CD4-positive, alpha-beta T cell treated with Interleukin-1 beta for 1 hour (primary cell): ENCODE results near the gene R3HDM2.

Experiments used
- DNase-seq, 2 donors: peaks; one replicate each; pipeline ENCODE4 v3.0.0-alpha.2; 2020 to 2022

R3HDM2 gene

DNA sequence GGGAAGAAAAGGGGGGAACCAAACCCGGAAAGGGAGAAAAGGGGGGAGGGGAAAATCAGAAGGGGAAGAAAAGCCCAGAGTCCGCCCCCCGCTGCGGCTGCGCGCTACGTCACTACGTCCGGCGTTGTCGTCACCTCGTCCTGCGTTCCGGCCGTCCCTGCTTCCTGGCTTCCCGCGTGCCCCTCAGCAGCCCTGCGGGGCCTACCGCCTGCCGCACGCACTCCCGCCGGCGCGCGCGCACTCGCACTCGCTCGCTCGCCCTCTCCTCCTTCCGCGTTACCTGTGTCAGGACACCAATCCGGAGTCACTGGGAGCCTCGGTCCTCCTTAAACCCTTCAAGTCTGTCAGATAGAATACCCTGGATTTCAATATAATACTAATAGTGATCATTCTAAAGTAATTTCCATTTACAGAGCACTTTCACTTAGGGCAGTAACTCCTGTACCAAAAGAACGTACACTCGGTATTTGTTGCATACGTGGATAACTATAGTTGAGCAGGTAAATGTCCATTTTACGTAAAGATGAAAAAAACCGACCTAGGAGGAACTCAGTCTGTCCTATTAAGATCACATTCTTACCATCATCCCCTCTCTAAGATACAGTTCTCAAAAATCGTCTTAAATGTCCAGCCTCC, at the start of gene R3HDM2:
R3HDM2 (minus strand) TSS at position 113 of the 636 bp plus-strand sequence. CDS start 120,615 bp downstream, outside the sequence.
- DNase-seq: peak; percentile 95 to 96

DNA sequence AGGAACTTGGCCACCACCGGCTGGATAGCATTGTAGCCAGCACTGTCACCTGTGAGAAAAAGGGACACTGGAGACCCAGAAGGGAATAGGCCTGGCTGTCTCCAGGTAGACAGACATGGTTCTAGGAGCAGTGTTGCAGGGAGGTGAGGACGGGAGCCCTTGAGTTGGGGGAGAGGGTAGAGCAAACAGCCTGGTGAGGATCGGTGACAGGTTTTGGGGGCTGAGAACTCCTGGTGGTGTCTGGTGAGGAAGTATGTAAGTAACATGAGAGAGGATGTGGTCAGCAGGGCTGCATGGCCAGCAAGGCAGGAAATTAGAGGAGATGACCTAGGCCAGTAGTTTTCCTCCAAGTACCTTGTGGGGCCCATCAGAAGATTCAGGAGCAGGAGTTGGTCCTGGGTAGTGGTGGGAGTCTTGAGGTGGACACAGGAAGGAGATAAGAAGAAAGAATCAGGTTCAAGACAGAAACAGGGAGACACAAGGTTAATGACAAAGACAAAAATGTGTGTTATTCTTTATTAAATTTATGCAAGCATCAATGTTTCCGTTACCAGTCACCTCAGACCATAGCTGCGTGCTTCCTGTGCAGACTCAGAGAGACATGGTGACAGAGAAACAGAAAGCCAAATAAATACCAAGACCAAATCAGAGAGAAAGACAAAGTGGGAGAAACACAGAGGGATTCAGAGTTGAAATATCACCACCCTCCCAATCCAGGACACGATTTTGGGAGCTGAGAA, 48.7 kb upstream of the R3HDM2 start, which contains the start of gene ARHGAP9:
ARHGAP9 (minus strand) TSS at position 491 of the 740 bp plus-strand sequence; CDS start at position 31, 460 bp downstream.
- peak; percentile 82 to 85 for DNase-seq

DNA sequence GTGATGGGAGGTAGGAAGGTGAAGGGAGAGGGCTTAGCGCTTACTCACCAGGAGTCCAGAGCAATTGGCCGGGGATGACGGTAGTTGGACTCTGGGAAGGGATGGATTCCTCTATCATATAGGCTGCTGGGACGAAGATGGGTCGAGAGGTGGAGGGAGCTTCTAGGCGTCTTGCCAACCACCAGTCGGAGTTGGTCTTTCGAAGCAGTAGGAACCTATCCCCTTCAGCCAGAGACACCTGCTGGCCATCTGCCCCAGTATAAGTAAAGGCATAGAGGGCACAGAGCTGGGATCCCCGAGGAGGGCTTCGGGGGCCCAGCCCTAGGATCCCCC, 48.2 kb upstream of the R3HDM2 start:
- DNase-seq: no peak

DNA sequence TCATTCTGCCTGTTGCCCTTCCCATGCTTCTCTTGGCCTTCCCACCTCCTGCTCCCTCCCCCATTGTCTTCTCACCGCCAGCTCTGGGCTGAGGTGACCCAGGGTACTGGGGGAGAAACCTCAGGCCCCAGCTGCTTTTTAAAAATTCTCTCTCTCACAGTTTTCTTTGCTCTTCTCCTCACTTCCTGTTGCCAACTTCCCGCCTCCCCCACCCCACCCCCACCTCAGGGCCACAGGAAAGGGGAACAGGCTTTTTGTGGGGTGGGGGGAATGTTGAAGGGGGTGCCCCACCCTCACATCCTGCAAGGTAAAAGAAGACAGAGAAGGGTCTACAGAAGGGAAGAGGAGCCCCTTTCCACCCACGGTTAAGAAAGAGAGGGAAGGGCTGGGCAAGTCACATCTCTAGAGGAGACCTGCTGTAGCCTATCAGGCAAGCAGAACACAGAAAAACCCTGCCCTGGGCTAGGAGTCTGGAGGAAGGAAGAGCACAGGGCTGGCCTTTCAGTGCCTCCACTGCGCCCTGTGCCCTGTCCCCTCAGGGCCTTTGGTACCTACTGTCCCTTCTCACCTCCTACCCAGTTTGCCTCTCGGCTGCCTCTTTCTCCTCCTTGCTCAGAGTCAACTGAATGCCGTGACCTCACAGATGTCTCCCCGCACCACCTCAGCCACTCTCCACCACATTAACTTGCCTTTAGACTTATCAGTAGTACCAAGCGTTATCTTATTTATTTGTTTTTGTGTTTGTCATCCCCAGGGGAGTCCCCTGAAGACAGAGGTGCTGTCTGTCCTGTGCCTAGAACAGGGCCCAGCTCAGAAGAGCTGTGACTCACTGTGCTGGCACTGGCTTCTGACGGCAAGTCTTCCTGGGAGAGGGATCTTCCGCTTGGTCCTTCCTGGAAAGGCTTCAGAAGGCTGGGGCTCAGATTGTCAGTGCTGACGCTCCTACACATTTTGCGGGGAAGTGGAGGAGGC, 47.2 kb upstream of the R3HDM2 start:
- DNase-seq: peak; percentile 68 to 74

DNA sequence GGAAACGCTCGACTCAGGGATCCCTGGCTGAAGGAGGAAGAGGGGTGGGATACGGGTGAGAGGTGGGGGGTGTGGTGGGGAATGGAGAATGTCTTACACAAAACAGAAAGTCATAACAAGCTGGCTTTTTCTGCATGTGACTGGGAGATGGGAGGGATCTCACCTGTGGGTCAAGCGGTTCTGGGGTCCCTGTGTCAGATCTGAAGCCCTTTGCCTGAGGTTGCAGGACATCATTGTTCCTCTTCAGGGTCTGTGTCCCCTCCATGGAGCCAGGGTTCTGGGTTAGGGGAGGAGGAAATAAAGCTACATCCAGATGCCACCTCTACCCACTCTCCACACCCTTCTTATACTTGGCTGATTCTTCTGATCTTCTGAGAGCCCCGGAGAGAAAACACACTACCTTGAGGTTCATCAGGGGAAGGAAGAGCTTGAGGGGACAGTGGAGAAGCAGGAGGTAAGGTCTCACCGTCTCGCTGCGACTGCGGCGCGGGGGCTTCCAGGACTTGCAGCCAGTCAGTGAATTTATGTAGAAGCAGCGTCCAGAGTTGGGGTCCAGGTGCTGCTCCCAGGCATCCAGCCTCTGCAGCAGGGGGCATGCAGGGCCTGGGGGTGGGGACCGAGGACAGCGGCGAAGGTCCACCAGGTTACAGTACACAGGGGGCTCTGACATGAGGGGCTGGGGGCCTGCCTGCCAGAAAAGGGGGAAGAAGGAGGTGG, 46.3 kb upstream of the R3HDM2 start:
- DNase-seq: no peak

DNA sequence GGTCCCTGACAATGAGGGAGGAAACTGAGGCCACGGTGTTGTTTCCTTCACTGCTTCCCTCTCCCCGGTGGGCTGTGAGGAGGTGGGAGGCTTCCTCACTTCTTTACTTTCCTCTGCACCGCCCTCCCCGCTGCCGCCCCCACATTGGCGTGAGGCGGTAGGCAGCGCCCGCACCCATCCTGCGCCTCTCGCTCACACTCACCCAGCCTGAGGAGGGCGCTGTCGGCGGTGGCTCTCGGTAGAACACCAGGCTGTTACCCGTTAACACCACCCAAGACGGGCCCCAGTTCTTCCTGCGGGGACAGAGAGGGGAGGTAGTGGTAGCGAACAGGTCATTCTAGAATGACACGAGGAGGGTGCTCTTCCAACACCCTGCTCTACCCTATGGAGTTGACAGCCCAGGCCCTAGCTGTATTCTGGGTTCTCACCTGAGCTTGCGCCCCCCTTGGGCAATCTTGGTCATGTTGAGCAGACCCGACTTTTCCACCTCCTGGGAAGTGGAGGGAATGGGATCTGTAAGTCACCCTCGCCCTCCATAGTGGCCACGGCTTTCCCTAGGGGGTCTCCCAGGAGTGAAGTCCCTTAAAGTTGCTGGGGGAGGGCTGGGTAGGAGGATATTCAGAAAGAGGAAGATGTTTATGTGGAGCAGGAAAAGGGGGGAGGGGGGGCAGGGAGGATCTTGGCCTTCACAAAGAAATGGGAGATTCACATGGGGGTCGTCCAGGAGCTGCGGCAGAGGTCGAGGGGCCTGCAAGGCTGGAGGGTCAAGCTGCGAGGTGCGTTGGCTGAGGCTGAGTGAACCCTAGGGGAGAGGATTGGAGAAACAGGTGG, 45.5 kb upstream of the R3HDM2 start:
- DNase-seq: peak; percentile 75 to 82

DNA sequence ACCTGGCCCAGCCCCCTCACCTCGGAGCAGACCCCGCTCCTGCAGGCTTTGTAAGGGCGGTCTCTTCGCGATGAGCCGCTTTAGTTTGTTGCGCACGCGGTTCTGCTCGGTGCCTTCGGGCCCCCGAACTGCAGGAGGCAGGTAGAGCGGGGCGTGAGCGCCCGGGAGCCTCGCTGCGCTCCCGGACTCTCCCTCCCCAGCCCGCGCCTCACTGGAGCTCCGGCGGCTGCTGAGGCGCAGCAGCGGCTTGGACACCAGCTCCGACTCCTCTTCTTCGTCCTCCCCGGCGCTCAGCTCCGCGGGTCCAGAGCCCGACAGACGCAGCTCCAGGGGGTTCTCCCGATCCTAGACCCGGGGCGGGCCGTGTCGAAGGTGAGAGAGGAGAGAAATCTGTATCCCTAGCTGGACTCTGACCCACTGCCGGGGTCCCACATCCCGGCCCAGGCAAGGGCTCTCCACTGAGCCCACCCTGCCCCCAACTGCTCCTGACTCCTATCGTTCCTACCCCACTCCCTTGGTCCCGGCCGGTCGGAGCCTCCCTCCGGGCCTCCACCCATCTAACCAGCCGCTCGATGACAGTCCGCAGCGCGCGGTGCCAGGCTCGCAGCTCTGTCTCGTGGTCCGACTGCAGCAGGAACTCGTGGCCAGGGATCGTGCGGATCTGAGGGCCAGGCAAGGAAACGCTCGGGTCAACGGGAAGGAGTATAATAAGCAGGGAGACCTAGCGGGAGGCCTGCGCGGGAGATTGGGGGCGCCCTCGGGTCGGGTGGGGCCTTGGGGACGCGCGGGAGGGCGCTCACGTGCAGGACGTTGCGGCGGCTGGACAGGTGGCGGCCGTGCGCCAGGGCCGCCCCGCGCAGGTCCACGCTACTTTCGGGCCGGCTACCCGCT, 44.7 kb upstream of the R3HDM2 start:
- no peak for DNase-seq

DNA sequence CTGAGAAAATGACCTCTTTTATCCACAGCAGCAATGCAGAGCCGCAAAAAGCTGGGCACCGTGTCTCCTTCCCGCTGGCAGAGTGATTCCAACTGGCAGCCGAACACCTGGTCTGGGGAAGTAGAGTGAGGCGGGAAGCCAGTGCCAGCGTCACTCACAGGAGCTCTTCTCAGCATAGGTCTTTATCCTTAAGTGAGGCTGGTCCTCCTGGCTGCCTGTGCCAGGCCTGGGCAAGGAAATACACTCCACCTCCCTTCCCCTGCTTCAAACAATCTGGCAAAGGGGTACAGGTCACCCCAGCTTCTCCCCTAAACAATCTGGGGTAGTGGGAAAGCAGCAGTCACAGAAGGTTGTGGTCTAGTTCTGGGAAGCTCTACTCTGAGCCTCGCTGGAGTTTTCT, 44.0 kb upstream of the R3HDM2 start:
- no peak for DNase-seq

DNA sequence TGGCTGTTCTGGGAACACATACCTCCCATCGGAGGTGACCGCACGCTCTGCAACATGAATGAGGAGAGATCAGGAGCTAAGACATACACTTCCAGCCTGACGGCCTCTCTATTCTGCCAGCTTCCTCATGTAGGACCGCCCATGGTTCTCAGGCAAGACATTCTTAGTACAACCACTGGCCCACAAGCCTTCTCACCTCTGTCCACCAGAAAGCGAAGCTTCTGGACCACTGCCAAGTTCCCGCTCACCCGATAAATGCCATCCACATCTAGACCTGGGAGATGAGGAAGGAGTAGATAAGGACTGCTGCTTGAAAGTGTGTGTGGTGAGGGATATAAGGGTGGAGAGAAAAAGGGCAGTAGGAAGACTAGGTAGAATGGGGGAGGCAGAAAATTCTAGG, 43.6 kb upstream of the R3HDM2 start:
- no peak for DNase-seq

DNA sequence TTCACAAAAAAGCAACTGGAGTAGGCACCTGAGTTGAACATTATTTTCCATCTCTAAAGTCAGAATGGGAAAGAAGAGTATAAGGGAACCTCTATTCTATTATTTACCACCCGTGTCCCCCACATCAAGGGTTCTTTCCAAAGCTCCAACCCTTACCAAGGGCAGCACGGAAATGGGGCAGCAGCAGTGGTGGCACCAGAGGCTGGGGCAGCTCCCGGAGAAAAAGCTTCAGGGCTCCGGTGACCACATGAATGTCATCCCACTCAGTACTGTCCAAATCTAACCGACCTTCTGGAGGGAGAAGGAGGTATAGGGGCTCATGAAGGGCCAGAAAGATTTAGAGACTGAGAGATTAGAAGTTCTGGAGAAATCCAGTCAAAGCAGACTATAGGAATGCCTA, 43.0 kb upstream of the R3HDM2 start:
- no peak for DNase-seq

DNA sequence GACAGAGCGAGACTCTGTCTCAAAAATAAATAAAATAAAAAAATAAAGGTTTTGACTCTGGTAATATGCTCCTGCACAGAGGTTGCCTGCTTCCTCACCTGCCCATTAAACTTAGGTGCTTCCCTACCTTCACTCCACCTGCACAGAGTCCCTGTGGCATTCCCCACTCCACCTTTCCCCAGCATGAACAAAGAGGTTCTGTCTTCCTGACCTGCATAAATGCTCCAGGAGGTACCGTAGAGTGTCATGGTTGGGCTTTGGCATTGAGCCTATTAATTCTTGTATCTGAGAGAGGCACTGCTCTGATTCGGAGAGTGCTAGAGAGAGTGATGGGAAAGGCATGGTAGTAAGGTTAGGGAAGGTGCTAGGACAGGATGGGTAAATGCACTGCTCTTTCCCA, 42.5 kb upstream of the R3HDM2 start:
- DNase-seq: no peak

DNA sequence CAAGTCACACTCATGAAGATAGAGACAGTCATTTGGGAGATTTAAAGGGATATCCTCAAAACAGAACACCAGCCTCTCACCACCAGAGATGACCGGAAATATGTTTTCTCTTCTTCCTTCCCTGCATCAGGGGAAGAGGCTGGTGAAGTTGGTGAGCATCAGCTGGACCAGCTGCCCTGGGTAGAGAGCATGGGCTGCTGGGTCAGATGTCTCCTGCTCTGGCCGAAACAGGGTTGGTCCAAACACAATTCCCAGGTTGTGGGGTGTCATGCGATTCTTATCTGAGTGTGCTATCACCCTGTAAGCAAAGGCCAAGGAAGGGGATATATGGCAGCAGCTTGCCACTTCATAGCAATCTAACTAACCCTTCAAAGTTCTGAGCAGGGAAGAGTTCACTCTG, 41.5 kb upstream of the R3HDM2 start:
- DNase-seq: no peak

DNA sequence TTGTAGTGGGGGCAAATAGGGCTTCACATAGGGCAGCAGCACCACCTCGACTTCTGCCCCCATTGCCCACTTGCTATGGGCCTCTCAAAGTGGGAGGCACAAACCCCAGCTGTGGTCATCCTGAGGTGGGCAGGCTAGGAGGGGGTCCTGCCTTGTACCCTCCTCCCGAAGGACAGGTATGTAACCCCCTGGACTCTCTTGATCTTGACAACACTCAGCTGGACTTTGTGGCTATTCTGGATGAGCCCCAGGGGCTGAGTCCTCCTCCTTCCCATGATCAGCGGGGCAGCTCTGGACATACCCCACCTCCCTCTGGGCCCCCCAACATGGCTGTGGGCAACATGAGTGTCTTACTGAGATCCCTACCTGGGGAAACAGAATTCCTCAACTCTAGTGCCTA, 40.8 kb upstream of the R3HDM2 start:
- DNase-seq: no peak

DNA sequence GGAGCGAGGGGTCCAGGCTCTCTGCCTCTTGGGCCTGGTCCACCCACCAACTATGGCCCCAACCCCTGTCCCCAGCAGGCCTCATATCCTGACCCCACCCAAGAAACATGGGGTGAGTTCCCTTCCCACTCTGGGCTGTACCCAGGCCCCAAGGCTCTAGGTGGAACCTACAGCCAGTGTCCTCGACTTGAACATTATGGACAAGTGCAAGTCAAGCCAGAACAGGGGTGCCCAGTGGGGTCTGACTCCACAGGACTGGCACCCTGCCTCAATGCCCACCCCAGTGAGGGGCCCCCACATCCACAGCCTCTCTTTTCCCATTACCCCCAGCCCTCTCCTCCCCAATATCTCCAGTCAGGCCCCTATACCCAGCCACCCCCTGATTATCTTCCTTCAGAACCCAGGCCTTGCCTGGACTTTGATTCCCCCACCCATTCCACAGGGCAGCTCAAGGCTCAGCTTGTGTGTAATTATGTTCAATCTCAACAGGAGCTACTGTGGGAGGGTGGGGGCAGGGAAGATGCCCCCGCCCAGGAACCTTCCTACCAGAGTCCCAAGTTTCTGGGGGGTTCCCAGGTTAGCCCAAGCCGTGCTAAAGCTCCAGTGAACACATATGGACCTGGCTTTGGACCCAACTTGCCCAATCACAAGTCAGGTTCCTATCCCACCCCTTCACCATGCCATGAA, 40.3 kb upstream of the R3HDM2 start:
- DNase-seq: no peak

DNA sequence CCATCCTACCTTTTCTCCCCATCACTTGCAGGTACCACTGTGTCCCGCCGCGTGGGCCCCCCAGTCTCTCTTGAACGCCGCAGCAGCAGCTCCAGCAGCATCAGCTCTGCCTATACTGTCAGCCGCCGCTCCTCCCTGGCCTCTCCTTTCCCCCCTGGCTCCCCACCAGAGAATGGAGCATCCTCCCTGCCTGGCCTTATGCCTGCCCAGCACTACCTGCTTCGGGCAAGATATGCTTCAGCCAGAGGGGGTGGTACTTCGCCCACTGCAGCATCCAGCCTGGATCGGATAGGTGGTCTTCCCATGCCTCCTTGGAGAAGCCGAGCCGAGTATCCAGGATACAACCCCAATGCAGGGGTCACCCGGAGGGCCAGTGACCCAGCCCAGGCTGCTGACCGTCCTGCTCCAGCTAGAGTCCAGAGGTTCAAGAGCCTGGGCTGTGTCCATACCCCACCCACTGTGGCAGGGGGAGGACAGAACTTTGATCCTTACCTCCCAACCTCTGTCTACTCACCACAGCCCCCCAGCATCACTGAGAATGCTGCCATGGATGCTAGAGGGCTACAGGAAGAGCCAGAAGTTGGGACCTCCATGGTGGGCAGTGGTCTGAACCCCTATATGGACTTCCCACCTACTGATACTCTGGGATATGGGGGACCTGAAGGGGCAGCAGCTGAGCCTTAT, 39.6 kb upstream of the R3HDM2 start:
- no peak for DNase-seq

DNA sequence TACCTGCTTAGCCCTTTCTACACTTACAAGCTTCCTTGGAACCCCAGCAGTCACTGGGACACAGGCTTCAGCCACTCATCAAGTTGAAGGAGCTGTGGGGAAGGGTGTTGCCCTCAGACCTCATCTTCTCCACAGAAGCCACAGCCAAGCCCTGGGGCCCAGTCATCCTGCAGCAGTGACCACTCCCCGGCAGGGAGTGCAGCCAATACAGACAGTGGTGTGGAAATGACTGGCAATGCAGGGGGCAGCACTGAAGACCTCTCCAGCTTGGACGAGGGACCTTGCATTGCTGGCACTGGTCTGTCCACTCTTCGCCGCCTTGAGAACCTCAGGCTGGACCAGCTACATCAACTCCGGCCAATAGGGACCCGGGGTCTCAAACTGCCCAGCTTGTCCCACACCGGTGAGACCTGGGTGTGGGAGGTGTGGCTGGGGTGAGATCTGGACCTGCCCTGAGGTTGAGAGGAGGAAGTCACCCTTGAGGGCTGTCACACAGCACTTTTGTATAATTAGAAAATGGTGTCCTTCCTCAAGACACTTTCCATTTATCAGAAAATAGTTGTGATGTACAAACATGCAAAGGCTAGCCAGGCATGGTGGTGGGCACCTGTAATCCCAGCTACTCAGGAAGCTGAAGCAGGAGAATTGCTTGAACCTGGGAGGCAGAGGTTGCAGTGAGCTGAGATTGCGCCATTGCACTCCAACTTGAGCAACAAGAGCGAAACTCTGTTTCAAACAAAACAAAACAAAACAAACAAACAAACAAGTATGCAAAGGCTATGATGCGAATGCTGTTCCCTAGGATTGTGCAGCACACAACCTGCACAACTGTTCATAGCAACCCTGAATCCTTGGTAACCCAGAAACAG, 38.7 kb upstream of the R3HDM2 start:
- DNase-seq: no peak

DNA sequence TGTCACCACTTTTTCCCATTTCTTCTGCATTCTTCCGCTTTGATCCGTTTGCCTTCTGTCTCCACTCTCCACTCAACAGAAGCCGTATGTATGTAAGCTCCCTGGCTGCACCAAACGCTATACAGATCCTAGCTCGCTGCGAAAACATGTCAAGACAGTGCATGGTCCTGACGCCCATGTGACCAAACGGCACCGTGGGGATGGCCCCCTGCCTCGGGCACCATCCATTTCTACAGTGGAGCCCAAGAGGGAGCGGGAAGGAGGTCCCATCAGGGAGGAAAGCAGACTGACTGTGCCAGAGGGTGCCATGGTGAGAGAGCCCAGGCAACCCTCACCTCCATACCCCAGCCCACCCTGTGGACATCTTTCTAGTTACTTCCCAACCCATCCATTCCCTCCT, 37.1 kb upstream of the R3HDM2 start:
- DNase-seq: no peak

DNA sequence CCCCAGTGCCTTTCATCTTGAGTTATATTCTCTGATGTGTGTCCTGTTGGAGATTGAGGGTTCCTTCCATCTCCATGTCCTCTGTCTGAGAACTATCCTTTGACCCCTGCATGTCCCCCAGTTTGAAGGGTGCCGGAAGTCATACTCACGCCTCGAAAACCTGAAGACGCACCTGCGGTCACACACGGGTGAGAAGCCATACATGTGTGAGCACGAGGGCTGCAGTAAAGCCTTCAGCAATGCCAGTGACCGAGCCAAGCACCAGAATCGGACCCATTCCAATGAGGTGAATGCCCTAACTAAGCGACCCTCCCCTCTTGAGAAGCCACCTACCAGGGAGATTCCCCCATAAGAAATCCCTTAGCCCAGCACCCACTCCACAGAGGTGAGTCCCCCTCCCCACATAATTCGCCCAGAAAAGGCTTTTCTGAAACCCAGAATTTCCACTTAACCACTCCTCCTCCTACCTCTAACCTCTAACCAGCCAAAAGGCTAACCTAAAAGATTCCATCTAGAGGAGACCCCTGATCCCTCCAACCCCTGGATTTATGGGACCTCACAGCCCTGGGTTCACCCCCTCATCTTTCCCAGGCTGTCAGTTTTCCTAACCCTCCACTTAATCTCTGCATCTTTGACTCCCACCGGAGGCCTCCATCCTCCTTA, 36.5 kb upstream of the R3HDM2 start:
- no peak for DNase-seq
